WERI-Rb-1 (cell line): Measurements from ENCODE around the gene ATP5F1E.

Experiments used
- DNase-seq: peaks from one replicate; pipeline ENCODE4 v3.0.0-alpha.2; 2020
- H3K27ac ChIP-seq: fragments of 250-450 bp; sonication (Bioruptor Pico); 2 replicates; pipeline ENCODE4 v1.5.1; 2020; ENCODE audit warnings: mild to moderate bottlenecking, moderate library complexity
- H3K27me3 ChIP-seq: fragments of 250-450 bp; sonication (Bioruptor Pico); 2 replicates; pipeline ENCODE4 v1.5.1; 2021; ENCODE audit warnings: mild to moderate bottlenecking, low read depth, moderate library complexity; ENCODE audit not compliant: insufficient read depth, severe bottlenecking
- H3K36me3 ChIP-seq: fragments of 250-450 bp; sonication (Bioruptor Pico); 2 replicates; pipeline ENCODE4 v1.5.1; 2020; ENCODE audit warnings: mild to moderate bottlenecking, moderate library complexity
- H3K4me3 ChIP-seq: 2 replicates; pipeline ENCODE4 v1.5.1; 2011; ENCODE audit warnings: low read depth, mild to moderate bottlenecking, control low read depth, low read length
- H3K9me3 ChIP-seq: fragments of 250-450 bp; sonication (Bioruptor Pico); 2 replicates; pipeline ENCODE4 v1.5.1; 2021; ENCODE audit warnings: mild to moderate bottlenecking, moderate library complexity; ENCODE audit not compliant: severe bottlenecking
- CTCF ChIP-seq: IDR thresholded peaks from 2 replicates; pipeline ENCODE4 v1.5.1; 2011; ENCODE audit warnings: low read depth, mild to moderate bottlenecking, control low read depth, inconsistent platforms, low read length

The ATP5F1E gene

DNA sequence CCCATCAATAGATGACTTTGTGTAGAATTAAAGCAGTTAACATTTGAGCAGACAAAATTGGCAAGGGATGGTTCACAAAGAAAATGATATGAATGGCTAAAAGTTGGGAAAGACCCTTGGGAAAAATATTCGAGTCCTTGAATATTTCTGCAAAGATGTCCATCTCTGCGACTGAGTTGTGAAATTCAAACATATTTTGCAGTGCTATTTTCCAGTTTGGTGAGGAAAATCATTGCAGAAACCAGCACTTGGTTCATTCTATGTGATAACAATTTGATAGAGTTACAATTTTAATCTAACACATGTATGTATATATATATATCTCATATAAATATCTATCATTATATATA lies 16.5 kb upstream of the ATP5F1E start:
- H3K27me3 ChIP-seq, result no peaks in the 10 kb centered on the region
- H3K27ac ChIP-seq, result no peak overlapping the region
- DNase-seq, result no peak
- TF ChIP-seq CTCF, result no peak
- no peak overlapping the region for H3K4me3 ChIP-seq
- no peaks in the 10 kb centered on the region for H3K36me3 ChIP-seq
- H3K9me3 ChIP-seq, result no peaks in the 10 kb centered on the region

- no peak for DNase-seq
- no peak overlapping the region for H3K4me3 ChIP-seq
These were observed 16.0 kb upstream of the ATP5F1E start for GRCh38 chr20:59047938-59048680.

GRCh38 chr20:59046862-59047261 lies 14.7 kb upstream of the ATP5F1E start:
- no peak for TF ChIP-seq CTCF
- no peak for DNase-seq
- H3K27me3 ChIP-seq, result no peaks in the 10 kb centered on the region
- H3K36me3 ChIP-seq, result no peaks in the 10 kb centered on the region; the same call in 1 of the 2 replicates
- no peak overlapping the region for H3K4me3 ChIP-seq
- H3K27ac ChIP-seq, result no peak overlapping the region
- no peaks in the 10 kb centered on the region for H3K9me3 ChIP-seq

More at GRCh38 chr20:59047938-59048680, 16.0 kb upstream of the ATP5F1E start:
- TF ChIP-seq CTCF, result no peak
- Histone ChIP-seq H3K27me3 (no peaks in the 10 kb centered on the region), H3K9me3 (no peaks in the 10 kb centered on the region), H3K27ac (no peak overlapping the region), H3K36me3 (no peaks in the 10 kb centered on the region)

GRCh38 chr20:59044796-59045195 lies 12.7 kb upstream of the ATP5F1E start:
- H3K4me3 ChIP-seq, result no peak overlapping the region
- TF ChIP-seq CTCF, result no peak
- peaks cover 19% of the 10 kb centered on the region for H3K36me3 ChIP-seq
- no peaks in the 10 kb centered on the region for H3K9me3 ChIP-seq
- no peak for DNase-seq
- no peaks in the 10 kb centered on the region for H3K27me3 ChIP-seq
- H3K27ac ChIP-seq, result no peak overlapping the region

DNA sequence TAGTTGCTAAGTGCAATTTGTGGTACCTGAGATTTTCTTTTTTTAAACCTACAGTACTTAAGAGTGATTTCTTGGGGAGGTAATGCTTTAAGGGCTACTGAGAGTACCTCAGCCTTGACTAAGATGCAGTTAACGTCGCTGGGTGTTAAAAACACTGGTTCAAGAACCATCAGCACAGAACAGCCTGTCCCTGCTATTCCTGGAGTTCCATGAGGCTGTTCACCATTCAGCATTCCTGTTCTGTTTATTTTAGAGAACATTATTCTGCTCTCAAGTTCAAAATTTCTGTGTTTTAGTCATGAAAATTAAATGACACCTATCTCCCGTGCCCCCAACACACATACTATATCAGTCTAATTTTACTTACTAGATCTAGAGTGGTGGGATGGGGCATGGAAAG lies 12.2 kb upstream of the ATP5F1E start:
- no peak for DNase-seq
- H3K27me3 ChIP-seq, result no peaks in the 10 kb centered on the region
- H3K27ac ChIP-seq, result no peak overlapping the region
- no peak for TF ChIP-seq CTCF
- H3K36me3 ChIP-seq, result peaks cover 24% of the 10 kb centered on the region
- H3K4me3 ChIP-seq, result no peak overlapping the region
- H3K9me3 ChIP-seq, result no peaks in the 10 kb centered on the region

DNA sequence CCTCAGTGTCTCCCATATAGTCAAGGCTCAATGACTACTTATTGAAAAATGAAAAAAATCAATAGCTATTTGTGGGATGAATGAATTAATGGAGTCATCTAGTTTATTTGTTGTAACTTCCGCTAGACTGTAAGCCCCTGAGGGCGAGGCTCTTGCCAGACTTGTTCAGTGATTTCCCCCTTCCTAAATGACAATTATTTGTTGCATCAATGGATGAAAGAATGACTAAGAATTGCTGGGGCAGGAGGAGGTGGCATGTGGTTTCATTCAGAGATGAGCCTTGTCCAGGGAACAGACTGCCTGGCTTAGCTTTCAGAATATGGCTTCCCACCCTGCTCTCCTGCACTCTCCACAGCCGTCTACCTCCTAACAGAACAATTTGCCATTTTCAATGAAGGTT lies 11.6 kb upstream of the ATP5F1E start:
- Histone ChIP-seq H3K9me3 (no peaks in the 10 kb centered on the region), H3K4me3 (no peak overlapping the region), H3K36me3 (peaks cover 25% of the 10 kb centered on the region), H3K27me3 (no peaks in the 10 kb centered on the region), H3K27ac (no peak overlapping the region)
- DNase-seq, result no peak
- no peak for TF ChIP-seq CTCF
